Left lung (tissue), 14 donors: ENCODE results near the gene HRG. TPM values are rescaled to one million over a fixed set of nuclear protein-coding genes. Genes with fewer than 3 reads are reported as not detected.

Experiments used
- ATAC-seq: fragments of 200-7000 bp; cut with Tn5 transposase; one replicate; pipeline ENCODE4 v1.9.1; 2020; ENCODE audit warnings: moderate library complexity
- DNase-seq, 4 donors: peaks; one replicate each; pipeline ENCODE4 v3.0.0-alpha.2; 2013 to 2020
- H3K27ac ChIP-seq, 2 donors: fragments of 200-600 bp; sonication (generic) in 1 of 2; one replicate each; pipeline versions ENCODE4 v1.5.0 to v1.8.0; 2020 to 2021
- H3K27me3 ChIP-seq, 2 donors: fragments of 200-600 bp; sonication (generic) in 1 of 2; one replicate each; pipeline versions ENCODE4 v1.5.0 to v1.8.0; 2020 to 2021
- H3K36me3 ChIP-seq, 2 donors: fragments of 200-600 bp; sonication (generic) in 1 of 2; one replicate each; pipeline versions ENCODE4 v1.5.0 to v1.8.0; 2020 to 2021
- H3K4me1 ChIP-seq, 2 donors: fragments of 200-600 bp; one replicate each; pipeline ENCODE4 v1.8.0; 2021
- H3K4me3 ChIP-seq, 2 donors: fragments of 200-600 bp; sonication (generic) in 1 of 2; one replicate each; pipeline versions ENCODE4 v1.5.0 to v1.8.0; 2020 to 2021; ENCODE audit warnings: mild to moderate bottlenecking in 1 of 2
- H3K9me3 ChIP-seq, 2 donors: fragments of 200-600 bp; sonication (generic) in 1 of 2; one replicate each; pipeline versions ENCODE4 v1.5.0 to v1.8.0; 2020 to 2021
- intact Hi-C, 2 donors: fragments of 100-400 bp; cut with DNase I; formaldehyde crosslinking; loops; one replicate each; pipeline versions ENCODE4 v1.11.2 to v1.14.2; 2022
- long read RNA-seq, 12 donors: library from polyadenylated mRNA in 2 of 12; unstranded in 2 of 12; transcript quantifications; one replicate each; pipeline ENCODE4 v2.0.0 and lab custom pipeline, GENCODE V29; 2019 to 2026
- polyA plus RNA-seq, 6 donors: library from polyadenylated mRNA; unstranded; fragments of 120-200 nt; gene quantifications; one replicate each; pipeline ENCODE4 v1.2.1, GENCODE V29; 2013; ENCODE audit not compliant: insufficient read length in 6 of 6
- total RNA-seq, 2 donors: library from RNA; stranded (reverse); fragmentation: NEBNext Ultra II Directional; extraction: Animal tissue kit (Norgen Biotek cat#: 25700); gene quantifications; one replicate each; pipeline ENCODE4 v1.2.1, GENCODE V29; 2021
- TF ChIP-seq, protein P1 (sequence below), 2 donors: fragments of 200-600 bp; sonication (generic) in 1 of 2; IDR thresholded peaks; one replicate each; pipeline versions ENCODE4 v1.5.0 to v1.8.0; 2021; ENCODE audit warnings: antibody characterized with exemption in 2 of 2
- donor health status: DM: no; HTN: yes; CAD: no.
- donor health status: DM: no; HTN: no; CAD: no.

HRG gene
- total RNA-seq (not detected), polyA plus RNA-seq (under 1 TPM; 0.04 to 0.30 (median 0.07) TPM)
- long read RNA-seq, donor 1, result 0 reads
- long read RNA-seq, donor 2, result 0 reads
- long read RNA-seq, donor 3, result 0 reads
- long read RNA-seq, donor 4, result 0 reads
- long read RNA-seq, donor 5, result 0 reads
- long read RNA-seq, donor 6, result 0 reads
- long read RNA-seq, donor 7, result 0 reads
- long read RNA-seq, donor 8, result 0 reads
- long read RNA-seq, donor 9, result 0 reads
- long read RNA-seq, donor 10, result 0 reads
- long read RNA-seq, donor 11, result 0 reads
- long read RNA-seq, donor 12, result 0 reads

DNA sequence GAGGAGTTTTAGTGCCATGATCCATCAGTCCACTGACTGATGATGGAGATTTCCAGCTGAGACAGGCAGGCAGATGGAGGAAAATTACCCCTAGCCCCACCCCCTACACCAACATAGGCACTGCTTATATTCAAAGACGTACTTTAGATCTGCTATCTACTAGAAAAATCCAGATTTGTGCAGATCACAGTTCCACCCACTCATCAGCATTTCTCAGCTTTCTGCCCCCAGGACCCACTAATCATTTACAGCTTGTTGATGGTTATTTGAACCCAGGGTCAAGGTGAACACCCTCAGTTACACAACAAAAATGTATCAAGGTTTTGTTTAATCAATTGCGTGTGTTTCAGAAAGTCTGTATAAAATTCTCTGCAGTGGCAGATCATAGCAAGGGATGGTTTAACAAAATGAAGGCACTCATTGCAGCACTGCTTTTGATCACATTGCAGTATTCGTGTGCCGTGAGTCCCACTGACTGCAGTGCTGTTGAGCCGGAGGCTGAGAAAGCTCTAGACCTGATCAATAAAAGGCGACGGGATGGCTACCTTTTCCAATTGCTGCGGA lies at the start of gene HRG:
HRG (plus strand) TSS at position 390 of the 564 bp plus-strand sequence; CDS start at position 408, 18 bp downstream.
- H3K36me3 ChIP-seq, result no peaks in the 10 kb centered on the region
- TF ChIP-seq, protein P1, sequence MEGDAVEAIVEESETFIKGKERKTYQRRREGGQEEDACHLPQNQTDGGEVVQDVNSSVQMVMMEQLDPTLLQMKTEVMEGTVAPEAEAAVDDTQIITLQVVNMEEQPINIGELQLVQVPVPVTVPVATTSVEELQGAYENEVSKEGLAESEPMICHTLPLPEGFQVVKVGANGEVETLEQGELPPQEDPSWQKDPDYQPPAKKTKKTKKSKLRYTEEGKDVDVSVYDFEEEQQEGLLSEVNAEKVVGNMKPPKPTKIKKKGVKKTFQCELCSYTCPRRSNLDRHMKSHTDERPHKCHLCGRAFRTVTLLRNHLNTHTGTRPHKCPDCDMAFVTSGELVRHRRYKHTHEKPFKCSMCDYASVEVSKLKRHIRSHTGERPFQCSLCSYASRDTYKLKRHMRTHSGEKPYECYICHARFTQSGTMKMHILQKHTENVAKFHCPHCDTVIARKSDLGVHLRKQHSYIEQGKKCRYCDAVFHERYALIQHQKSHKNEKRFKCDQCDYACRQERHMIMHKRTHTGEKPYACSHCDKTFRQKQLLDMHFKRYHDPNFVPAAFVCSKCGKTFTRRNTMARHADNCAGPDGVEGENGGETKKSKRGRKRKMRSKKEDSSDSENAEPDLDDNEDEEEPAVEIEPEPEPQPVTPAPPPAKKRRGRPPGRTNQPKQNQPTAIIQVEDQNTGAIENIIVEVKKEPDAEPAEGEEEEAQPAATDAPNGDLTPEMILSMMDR (IDR thresholded peaks at IDR 0.05), result no peak
- ATAC-seq, result no peak
- H3K4me1 ChIP-seq, result no peaks in the 10 kb centered on the region
- intact Hi-C loops, result no loop called here
- no peak within 1 kb of the TSS for H3K4me3 ChIP-seq
- H3K27me3 ChIP-seq, result peaks cover 0 to 24% of the 10 kb centered on the region in 2 donors
- H3K9me3 ChIP-seq, result no peaks in the 10 kb centered on the region
- no peak within 1 kb of the TSS for H3K27ac ChIP-seq
- DNase-seq, result no peak

- H3K27me3 ChIP-seq, result peaks cover 0 to 79% of the 10 kb centered on the region in 2 donors
- no peak overlapping the region for H3K4me3 ChIP-seq
- TF ChIP-seq, protein P1 (IDR thresholded peaks at IDR 0.05), result no peak
- H3K27ac ChIP-seq, result no peak overlapping the region
- intact Hi-C loops, result loop anchor here in 1 of 2 donors (5.0 kb wide), 1 partner anchor 206 kb away; no protein-coding TSS in a partner anchor
- H3K4me1 ChIP-seq, result peaks cover 0 to 8% of the 10 kb centered on the region in 2 donors
- ATAC-seq (no peak), DNase-seq (no peak)
- no peaks in the 10 kb centered on the region for H3K36me3 ChIP-seq
- no peaks in the 10 kb centered on the region for H3K9me3 ChIP-seq
These were observed 49.6 kb upstream of the HRG start for GRCh38 chr3:186616299-186616617.

DNA sequence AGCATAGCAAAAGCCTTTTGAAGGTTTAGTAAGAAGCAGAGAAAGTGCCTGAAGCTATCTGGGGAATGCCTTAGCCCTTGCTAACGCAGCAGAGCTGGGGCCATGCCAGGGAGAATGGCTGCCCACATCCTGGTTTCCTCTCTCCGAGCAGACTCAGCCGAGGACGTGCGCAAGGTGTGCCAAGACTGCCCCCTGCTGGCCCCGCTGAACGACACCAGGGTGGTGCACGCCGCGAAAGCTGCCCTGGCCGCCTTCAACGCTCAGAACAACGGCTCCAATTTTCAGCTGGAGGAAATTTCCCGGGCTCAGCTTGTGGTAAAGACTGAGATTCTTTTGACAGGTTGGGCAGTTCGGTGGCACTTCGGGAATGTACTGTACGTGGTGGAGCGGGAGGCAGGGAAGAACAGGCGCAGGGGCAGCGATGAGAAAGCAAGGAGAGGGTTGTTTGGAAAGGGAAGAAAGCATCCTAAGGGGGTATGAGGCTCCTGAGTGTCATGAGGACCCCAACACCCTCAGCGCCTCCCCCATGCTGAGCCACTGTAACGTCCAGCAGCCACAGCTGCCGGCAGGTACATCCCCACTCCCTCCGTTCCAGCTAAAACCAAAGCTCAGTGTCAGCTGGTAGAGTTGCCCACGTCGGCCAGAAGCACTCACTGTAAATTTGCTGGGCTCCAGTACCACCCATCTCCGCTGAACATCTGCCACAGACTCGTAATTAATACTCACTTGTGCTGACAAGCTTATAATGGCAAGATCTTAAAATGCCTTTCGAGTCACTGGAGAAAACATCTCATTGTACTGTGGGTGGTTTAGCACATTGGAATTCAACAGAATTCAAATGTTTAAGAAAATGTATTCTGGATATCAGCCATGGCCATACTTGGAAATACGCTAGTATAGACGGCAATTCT lies 48.5 kb upstream of the HRG start:
- Histone ChIP-seq H3K4me1 (peaks cover 0 to 8% of the 10 kb centered on the region in 2 donors), H3K4me3 (no peak overlapping the region), H3K27me3 (peaks cover 0 to 78% of the 10 kb centered on the region in 2 donors), H3K36me3 (no peaks in the 10 kb centered on the region), H3K27ac (no peak overlapping the region), H3K9me3 (no peaks in the 10 kb centered on the region)
- TF ChIP-seq, protein P1 (IDR thresholded peaks at IDR 0.05), result peak; percentile 83 to 89
- DNase-seq, result peak; percentile 36 to 97 (median 86)
- intact Hi-C loops, result loop anchor here in 1 of 2 donors (5.0 kb wide), 1 partner anchor 205 kb away; no protein-coding TSS in a partner anchor
- ATAC-seq, result peak; percentile 99

DNA sequence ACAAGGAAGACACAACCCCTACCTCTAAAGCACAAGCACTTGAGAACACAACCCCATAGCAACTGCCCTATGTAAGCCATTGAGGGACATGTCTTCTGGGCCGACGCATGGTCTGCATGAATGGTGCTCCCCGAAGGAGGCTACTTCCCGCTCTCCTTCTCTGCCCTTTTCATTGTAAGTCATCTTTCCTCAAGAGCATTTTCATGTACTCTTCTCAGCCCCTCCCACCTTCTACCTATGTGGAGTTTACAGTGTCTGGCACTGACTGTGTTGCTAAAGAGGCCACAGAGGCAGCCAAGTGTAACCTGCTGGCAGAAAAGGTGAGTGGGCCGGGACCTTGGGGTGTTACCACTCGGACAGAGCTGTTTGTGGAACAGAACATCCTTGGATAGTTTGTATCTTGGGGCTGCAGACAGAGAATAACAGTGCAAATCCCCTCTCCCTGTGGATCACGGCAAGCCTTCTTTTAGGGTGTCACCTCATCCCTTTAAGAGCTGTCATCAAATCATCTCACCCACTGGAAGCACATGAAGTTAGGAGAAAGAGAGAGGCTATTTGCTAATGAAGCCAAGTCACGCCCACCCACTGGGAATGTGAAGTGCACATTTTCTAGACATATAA lies 47.4 kb upstream of the HRG start:
- no peak overlapping the region for H3K4me3 ChIP-seq
- TF ChIP-seq, protein P1 (IDR thresholded peaks at IDR 0.05), result no peak
- no peak overlapping the region for H3K27ac ChIP-seq
- ATAC-seq, result no peak
- peaks cover 0 to 67% of the 10 kb centered on the region in 2 donors for H3K27me3 ChIP-seq
- no peaks in the 10 kb centered on the region for H3K9me3 ChIP-seq
- peaks cover 0 to 8% of the 10 kb centered on the region in 2 donors for H3K4me1 ChIP-seq
- DNase-seq, result no peak
- intact Hi-C loops, result loop anchor here in 1 of 2 donors (5.0 kb wide), 1 partner anchor 204 kb away; no protein-coding TSS in a partner anchor
- no peaks in the 10 kb centered on the region for H3K36me3 ChIP-seq
